Measurements from ENCODE around the gene CSF3.
"Not testable (repeated sequence)": the region's sequence is repeated elsewhere in the genome, so short reads cannot be mapped to it uniquely, and the experiment has no call there.

DNA sequence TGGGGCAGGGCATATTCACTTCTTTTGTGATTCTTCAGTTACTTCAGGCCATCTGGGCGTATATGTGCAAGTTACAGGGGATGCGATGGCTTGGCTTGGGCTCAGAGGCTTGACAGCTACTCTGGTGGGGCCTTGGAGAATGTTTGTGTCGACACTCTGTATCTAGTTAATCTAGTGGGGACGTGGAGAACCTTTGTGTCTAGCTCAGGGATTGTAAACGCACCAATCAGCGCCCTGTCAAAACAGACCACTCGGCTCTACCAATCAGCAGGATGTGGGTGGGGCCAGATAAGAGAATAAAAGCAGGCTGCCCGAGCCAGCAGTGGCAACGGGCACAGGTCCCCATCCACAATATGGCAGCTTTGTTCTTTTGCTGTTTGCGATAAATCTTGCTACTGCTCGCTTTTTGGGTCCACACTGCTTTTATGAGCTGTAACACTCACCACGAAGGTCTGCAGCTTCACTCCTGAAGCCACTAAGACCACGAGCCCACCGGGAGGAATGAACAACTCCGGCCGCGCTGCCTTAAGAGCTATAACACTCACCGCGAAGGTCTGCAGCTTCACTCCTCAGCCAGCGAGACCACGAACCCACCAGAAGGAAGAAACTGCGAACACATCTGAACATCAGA is 3.1 kb upstream of the CSF3 start:
- not testable (repeated sequence) for TF ChIP-seq EZH2 (IDR thresholded peaks at IDR 0.05; ENCODE audit: borderline replicate concordance, low read length)
- TF ChIP-seq, protein P1, sequence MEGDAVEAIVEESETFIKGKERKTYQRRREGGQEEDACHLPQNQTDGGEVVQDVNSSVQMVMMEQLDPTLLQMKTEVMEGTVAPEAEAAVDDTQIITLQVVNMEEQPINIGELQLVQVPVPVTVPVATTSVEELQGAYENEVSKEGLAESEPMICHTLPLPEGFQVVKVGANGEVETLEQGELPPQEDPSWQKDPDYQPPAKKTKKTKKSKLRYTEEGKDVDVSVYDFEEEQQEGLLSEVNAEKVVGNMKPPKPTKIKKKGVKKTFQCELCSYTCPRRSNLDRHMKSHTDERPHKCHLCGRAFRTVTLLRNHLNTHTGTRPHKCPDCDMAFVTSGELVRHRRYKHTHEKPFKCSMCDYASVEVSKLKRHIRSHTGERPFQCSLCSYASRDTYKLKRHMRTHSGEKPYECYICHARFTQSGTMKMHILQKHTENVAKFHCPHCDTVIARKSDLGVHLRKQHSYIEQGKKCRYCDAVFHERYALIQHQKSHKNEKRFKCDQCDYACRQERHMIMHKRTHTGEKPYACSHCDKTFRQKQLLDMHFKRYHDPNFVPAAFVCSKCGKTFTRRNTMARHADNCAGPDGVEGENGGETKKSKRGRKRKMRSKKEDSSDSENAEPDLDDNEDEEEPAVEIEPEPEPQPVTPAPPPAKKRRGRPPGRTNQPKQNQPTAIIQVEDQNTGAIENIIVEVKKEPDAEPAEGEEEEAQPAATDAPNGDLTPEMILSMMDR (IDR thresholded peaks at IDR 0.05; ENCODE audit: low read length): not testable (repeated sequence)

Data from OCI-LY1 (cell line).